Upper lobe of left lung (tissue), 6 donors: ENCODE results near the gene RNF123. TPM values are rescaled to one million over a fixed set of nuclear protein-coding genes. Genes with fewer than 3 reads are reported as not detected.

Experiments
- ATAC-seq, 2 donors: fragments of 200-7000 bp; cut with Tn5 transposase; one replicate each; pipeline ENCODE4 v1.9.1; 2022; ENCODE audit warnings: mild to moderate bottlenecking in 2 of 2, moderate library complexity in 2 of 2; ENCODE audit not compliant: low FRiP score in 2 of 2
- DNase-seq, 2 donors: peaks; one replicate each; pipeline ENCODE4 v3.0.0-alpha.2; 2019 to 2020
- H3K27ac ChIP-seq, 4 donors: fragments of 200-600 bp; sonication (generic); one replicate each; pipeline ENCODE4 v1.5.1; 2016 to 2019
- H3K27me3 ChIP-seq, 4 donors: fragments of 200-600 bp; sonication (generic); one replicate each; pipeline ENCODE4 v1.5.1; 2017 to 2019
- H3K36me3 ChIP-seq, 4 donors: fragments of 200-600 bp; sonication (generic); one replicate each; pipeline ENCODE4 v1.5.1; 2016 to 2019
- H3K4me1 ChIP-seq, 4 donors: fragments of 200-600 bp; sonication (generic); one replicate each; pipeline ENCODE4 v1.5.1; 2018 to 2019
- H3K4me3 ChIP-seq, 4 donors: fragments of 200-600 bp; sonication (generic); one replicate each; pipeline ENCODE4 v1.5.1; 2017 to 2019; ENCODE audit warnings: mild to moderate bottlenecking in 2 of 4, moderate library complexity in 1 of 4
- H3K9me3 ChIP-seq, 4 donors: fragments of 200-600 bp; sonication (generic); one replicate each; pipeline ENCODE4 v1.5.1; 2018 to 2019
- EP300 ChIP-seq, 4 donors: sonication (generic); formaldehyde crosslinking; IDR thresholded peaks; one replicate each; pipeline ENCODE4 v1.5.1; 2017; ENCODE audit warnings: antibody characterized with exemption in 4 of 4, control low read depth in 2 of 4
- POLR2A ChIP-seq, 4 donors: fragments of 450-650 bp; IDR thresholded peaks; one replicate each; pipeline ENCODE4 v1.5.1; 2016 to 2017; ENCODE audit warnings: antibody characterized with exemption in 4 of 4, mild to moderate bottlenecking in 2 of 4
- POLR2AphosphoS5 ChIP-seq, 2 donors: sonication (generic); formaldehyde crosslinking; IDR thresholded peaks; one replicate each; pipeline ENCODE4 v1.5.1; 2017; ENCODE audit warnings: antibody characterized with exemption in 2 of 2
- WGBS, 2 donors: methylation state at CpG; one replicate each; pipeline ENCODE4 v1.1.5; 2017 to 2018; 5-methylcytosine and 5-hydroxymethylcytosine counted together
- total RNA-seq, 6 donors: library from RNA; depleted of rRNA in 4 of 6; stranded (reverse); fragments of >200 nt in 4 of 6; gene quantifications; one replicate each; pipeline versions ENCODE4 v1.1.0 to v1.2.1, GENCODE V29; 2016 to 2021
- TF ChIP-seq, protein P1 (sequence below), 6 experiments: fragments of 450-650 bp in 4 of 6; fragments of 200-600 bp in 2 of 6; sonication (generic) in 2 of 6; IDR thresholded peaks; one replicate each; pipeline ENCODE4 v1.5.1; 2016 to 2019; ENCODE audit warnings: antibody characterized with exemption in 6 of 6
- donor health status: DM: no; HTN: no; CAD: no; lungs with moderate emphysema.
- donor health status: DM: no; HTN: yes; CAD: no; lungs with severe emphysema.

RNF123 gene
- total RNA-seq, 6 donors from 2014 or later: 14.2 to 71.2 (median 42.2) TPM

DNA sequence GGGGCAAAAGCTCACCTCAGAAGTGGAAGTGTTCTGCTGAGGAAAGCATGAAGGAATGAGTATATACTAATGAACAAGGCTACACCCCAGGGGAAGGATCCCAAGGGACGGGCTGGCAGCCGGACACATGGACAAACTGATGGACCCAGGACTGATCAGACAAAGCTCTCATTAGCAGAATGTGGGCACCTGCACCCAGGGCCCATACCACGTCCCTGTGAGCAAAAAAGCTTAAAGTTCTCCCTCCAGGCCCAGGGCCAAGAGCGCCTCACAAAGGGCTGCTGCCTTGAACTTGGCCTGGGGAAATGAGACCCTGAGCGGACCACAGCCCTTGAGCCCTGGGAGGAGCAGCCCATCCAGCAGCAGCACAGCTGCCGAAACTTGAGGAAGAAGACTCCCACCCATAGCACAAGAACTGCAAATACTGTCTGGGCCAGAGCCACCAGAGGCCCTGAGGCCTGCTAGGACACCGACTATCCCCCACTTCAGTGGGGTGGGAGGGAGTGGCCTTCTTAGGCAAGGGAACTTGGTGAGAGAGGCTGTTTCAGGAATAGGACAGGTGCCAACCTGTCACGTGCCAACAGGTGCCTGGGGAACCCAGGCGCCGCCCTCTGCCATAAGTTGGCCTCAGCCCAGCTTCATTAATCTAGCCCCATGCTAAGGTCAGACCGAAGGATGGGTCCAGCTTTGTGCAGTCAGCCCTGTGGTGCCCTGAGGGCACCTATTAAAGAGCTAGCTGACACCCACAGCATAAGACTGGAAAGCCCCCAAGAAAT lies 36.7 kb downstream of the RNF123 start:
- H3K9me3 ChIP-seq: no peaks in the 10 kb centered on the region
- H3K4me1 ChIP-seq: peaks cover 16 to 30% (median 18%) of the 10 kb centered on the region in 4 donors
- DNase-seq (no peak), ATAC-seq (no peak)
- TF ChIP-seq POLR2A (IDR thresholded peaks at IDR 0.05) (no peak), EP300 (IDR thresholded peaks at IDR 0.05) (no peak), POLR2AphosphoS5 (IDR thresholded peaks at IDR 0.05) (no peak)
- TF ChIP-seq, protein P1, sequence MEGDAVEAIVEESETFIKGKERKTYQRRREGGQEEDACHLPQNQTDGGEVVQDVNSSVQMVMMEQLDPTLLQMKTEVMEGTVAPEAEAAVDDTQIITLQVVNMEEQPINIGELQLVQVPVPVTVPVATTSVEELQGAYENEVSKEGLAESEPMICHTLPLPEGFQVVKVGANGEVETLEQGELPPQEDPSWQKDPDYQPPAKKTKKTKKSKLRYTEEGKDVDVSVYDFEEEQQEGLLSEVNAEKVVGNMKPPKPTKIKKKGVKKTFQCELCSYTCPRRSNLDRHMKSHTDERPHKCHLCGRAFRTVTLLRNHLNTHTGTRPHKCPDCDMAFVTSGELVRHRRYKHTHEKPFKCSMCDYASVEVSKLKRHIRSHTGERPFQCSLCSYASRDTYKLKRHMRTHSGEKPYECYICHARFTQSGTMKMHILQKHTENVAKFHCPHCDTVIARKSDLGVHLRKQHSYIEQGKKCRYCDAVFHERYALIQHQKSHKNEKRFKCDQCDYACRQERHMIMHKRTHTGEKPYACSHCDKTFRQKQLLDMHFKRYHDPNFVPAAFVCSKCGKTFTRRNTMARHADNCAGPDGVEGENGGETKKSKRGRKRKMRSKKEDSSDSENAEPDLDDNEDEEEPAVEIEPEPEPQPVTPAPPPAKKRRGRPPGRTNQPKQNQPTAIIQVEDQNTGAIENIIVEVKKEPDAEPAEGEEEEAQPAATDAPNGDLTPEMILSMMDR (IDR thresholded peaks at IDR 0.05): no peak
- peaks cover 15 to 73% (median 44%) of the 10 kb centered on the region in 4 donors for H3K36me3 ChIP-seq
- H3K27me3 ChIP-seq: no peaks in the 10 kb centered on the region
- no peak overlapping the region for H3K4me3 ChIP-seq
- H3K27ac ChIP-seq: peak overlapping the region in 1 of 4 donors; percentile 96
- WGBS, 2 donors: 90 to 92% methylated on average over 8 to 9 of the region's 11 CpGs

DNA sequence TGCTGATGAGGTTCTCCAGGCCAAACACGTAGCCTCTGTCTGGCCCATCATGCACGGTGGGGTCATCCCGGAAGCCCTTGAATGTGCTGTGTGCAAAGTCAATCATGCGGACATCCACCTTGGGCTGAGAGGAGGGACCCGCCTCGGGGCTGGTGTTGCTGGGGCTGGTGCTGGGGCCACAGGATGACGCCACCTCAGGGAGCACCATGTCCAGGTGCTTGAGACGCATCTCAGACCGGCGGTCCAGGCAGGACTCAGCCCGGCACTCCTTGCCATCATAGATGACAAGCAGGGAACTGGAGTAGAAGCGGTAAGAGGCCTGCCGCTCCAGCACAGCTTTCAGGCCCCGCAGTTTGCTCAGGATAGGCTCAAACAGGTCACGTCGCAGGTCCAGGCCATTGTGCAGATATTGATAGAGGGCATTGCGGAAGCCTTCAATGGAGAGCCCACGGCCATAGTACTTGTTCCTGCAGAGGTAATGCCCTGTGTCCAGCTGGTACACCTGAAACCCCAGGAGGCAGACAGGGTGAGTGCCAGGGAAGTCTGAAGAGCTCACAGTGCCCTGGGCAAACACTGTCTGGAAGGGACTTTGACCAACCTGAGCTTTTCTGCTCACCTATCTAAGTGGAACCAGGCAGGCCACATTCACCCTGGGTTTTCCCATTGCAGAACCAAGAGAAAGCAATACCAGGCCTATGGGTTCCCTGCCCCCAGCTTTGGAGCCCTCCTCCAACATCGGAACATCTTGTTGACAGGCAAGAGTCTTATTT lies 38.0 kb downstream of the RNF123 start:
- TF ChIP-seq POLR2AphosphoS5 (IDR thresholded peaks at IDR 0.05) (no peak), EP300 (IDR thresholded peaks at IDR 0.05) (no peak), POLR2A (IDR thresholded peaks at IDR 0.05) (no peak)
- TF ChIP-seq, protein P1 (IDR thresholded peaks at IDR 0.05): no peak
- H3K9me3 ChIP-seq: no peaks in the 10 kb centered on the region
- H3K4me1 ChIP-seq: peaks cover 15 to 23% (median 17%) of the 10 kb centered on the region in 4 donors
- no peak overlapping the region for H3K27ac ChIP-seq
- peak in 1 of 2 donors; percentile 61 for DNase-seq
- 92 to 95% methylated on average over 13 to 19 of the region's 19 CpGs for WGBS, 2 donors
- no peak for ATAC-seq
- H3K36me3 ChIP-seq: peaks cover 19 to 73% (median 46%) of the 10 kb centered on the region in 4 donors
- H3K27me3 ChIP-seq: no peaks in the 10 kb centered on the region
- H3K4me3 ChIP-seq: no peak overlapping the region

DNA sequence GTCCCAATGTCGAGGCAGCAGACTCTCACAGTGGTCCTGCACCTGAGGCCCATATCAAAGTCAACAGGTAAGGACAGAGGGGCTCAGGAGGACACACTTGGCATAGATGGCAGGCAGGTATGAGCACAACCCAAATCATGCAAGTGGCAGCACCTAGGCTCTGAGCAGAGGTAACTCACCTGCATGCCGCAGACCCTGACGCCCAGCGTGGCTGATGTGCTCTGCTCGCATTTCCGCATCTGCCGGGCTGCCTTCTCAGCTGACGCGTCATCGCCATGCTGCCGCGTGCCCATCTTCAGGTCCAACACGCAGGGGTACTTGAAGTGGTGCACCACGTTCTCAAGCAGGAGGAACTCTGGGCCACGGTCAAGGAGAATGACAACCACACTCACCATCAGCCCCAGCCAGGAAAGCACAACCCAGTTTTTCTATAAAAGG lies 38.6 kb downstream of the RNF123 start:
- 96 to 97% methylated on average over 15 of the region's 15 CpGs for WGBS, 2 donors
- TF ChIP-seq, protein P1 (IDR thresholded peaks at IDR 0.05): no peak
- TF ChIP-seq POLR2AphosphoS5 (IDR thresholded peaks at IDR 0.05): no peak
- TF ChIP-seq POLR2A (IDR thresholded peaks at IDR 0.05): no peak
- no peak for TF ChIP-seq EP300 (IDR thresholded peaks at IDR 0.05)
- Histone ChIP-seq H3K36me3 (peaks cover 21 to 74% (median 51%) of the 10 kb centered on the region in 4 donors), H3K27ac (no peak overlapping the region), H3K4me3 (no peak overlapping the region), H3K9me3 (no peaks in the 10 kb centered on the region), H3K27me3 (no peaks in the 10 kb centered on the region), H3K4me1 (peaks cover 9 to 17% (median 11%) of the 10 kb centered on the region in 4 donors)
- no peak for ATAC-seq
- peak in 1 of 2 donors; percentile 66 for DNase-seq

DNA sequence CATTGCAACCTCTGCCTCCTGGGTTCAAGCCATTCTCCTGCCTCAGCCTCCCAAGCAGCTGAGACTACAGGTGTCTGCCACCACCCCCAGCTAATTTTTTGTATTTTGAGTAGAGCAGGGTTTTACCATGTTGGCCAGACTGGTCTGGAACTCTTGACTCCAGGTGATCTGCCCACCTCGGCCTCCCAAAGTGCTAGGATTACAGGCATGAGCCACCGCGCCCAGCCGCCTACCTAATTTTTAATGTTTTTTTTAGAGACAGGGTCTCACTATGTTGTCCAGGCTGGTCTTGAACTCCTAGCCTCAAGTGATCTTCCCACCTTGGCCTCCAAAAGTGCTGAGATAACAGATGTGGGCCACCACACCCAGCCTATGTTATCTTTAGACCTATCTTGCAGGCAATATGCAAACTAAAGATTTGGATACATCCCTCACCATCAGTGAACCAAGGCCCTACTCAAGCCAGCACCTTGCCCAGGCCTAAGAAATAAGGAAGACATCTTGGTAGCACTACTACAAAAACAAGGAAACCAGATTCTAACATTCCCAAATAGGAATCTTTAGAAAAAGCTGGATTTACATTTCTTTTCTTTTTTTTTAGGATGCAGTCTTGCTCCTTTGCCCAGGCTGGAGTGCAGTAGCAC lies 40.7 kb downstream of the RNF123 start:
- Histone ChIP-seq H3K27ac (no peak overlapping the region), H3K4me1 (peaks cover 0 to 10% (median 3%) of the 10 kb centered on the region in 4 donors), H3K4me3 (no peak overlapping the region), H3K36me3 (peaks cover 25 to 93% (median 62%) of the 10 kb centered on the region in 4 donors), H3K27me3 (no peaks in the 10 kb centered on the region), H3K9me3 (no peaks in the 10 kb centered on the region)
- WGBS, 2 donors: 90 to 97% methylated on average over 4 of the region's 4 CpGs
- TF ChIP-seq POLR2A (IDR thresholded peaks at IDR 0.05): no peak
- TF ChIP-seq, protein P1 (IDR thresholded peaks at IDR 0.05): no peak
- no peak for TF ChIP-seq POLR2AphosphoS5 (IDR thresholded peaks at IDR 0.05)
- TF ChIP-seq EP300 (IDR thresholded peaks at IDR 0.05): no peak
- ATAC-seq (no peak), DNase-seq (no peak)
